ENCODE measurements around the gene CRIM1. TPM values are rescaled to one million over a fixed set of nuclear protein-coding genes. Genes with fewer than 3 reads are reported as not detected.

The CRIM1 gene
- total RNA-seq, 1 donor from 2014 or later, result 15.2 TPM

GRCh38 chr2:36374585-36374984 is 19.0 kb downstream of the CRIM1 start:
- no peak for ATAC-seq

GRCh38 chr2:36376319-36376765 is 20.8 kb downstream of the CRIM1 start:
- peak; percentile 33 for ATAC-seq

GRCh38 chr2:36376992-36377738 is 21.6 kb downstream of the CRIM1 start:
- peak; percentile 95 for ATAC-seq

- no peak for ATAC-seq
These were observed 24.3 kb downstream of the CRIM1 start for GRCh38 chr2:36379710-36380448.

GRCh38 chr2:36380624-36381481 is 25.3 kb downstream of the CRIM1 start:
- ATAC-seq, result no peak

GRCh38 chr2:36381993-36382392 is 26.4 kb downstream of the CRIM1 start:
- no peak for ATAC-seq

GRCh38 chr2:36382472-36382871 is 26.9 kb downstream of the CRIM1 start:
- no peak for ATAC-seq

GRCh38 chr2:36383726-36384125 is 28.1 kb downstream of the CRIM1 start:
- no peak for ATAC-seq

GRCh38 chr2:36384454-36384853 is 28.9 kb downstream of the CRIM1 start:
- ATAC-seq, result no peak

- ATAC-seq, result no peak
These were observed 30.0 kb downstream of the CRIM1 start for GRCh38 chr2:36385603-36386002.

GRCh38 chr2:36387258-36387916 is 31.8 kb downstream of the CRIM1 start:
- ATAC-seq, result no peak

GRCh38 chr2:36388472-36388871 is 32.9 kb downstream of the CRIM1 start:
- no peak for ATAC-seq

GRCh38 chr2:36389091-36389564 is 33.5 kb downstream of the CRIM1 start:
- no peak for ATAC-seq

- no peak for ATAC-seq
These were observed 34.0 kb downstream of the CRIM1 start for GRCh38 chr2:36389577-36389976.

- no peak for ATAC-seq
These were observed 37.1 kb downstream of the CRIM1 start for GRCh38 chr2:36392571-36393255.

- ATAC-seq, result no peak
These were observed 38.2 kb downstream of the CRIM1 start for GRCh38 chr2:36393738-36394256.

GRCh38 chr2:36394804-36395203 is 39.2 kb downstream of the CRIM1 start:
- no peak for ATAC-seq

- ATAC-seq, result no peak
These were observed 40.3 kb downstream of the CRIM1 start for GRCh38 chr2:36395866-36396265.

GRCh38 chr2:36396878-36397539 is 41.4 kb downstream of the CRIM1 start:
- ATAC-seq, result no peak

- ATAC-seq, result no peak
These were observed 42.3 kb downstream of the CRIM1 start for GRCh38 chr2:36397728-36398413.
